ENCODE results near the gene CREB3L1. TPM values are rescaled to one million over a fixed set of nuclear protein-coding genes. Genes with fewer than 3 reads are reported as not detected.
"Not testable (repeated sequence)": the region's sequence is repeated elsewhere in the genome, so short reads cannot be mapped to it uniquely, and the experiment has no call there.

The CREB3L1 gene
- total and polyA plus RNA-seq, 10 donors = 0.28 to 8.9 (median 2.8) TPM

DNA sequence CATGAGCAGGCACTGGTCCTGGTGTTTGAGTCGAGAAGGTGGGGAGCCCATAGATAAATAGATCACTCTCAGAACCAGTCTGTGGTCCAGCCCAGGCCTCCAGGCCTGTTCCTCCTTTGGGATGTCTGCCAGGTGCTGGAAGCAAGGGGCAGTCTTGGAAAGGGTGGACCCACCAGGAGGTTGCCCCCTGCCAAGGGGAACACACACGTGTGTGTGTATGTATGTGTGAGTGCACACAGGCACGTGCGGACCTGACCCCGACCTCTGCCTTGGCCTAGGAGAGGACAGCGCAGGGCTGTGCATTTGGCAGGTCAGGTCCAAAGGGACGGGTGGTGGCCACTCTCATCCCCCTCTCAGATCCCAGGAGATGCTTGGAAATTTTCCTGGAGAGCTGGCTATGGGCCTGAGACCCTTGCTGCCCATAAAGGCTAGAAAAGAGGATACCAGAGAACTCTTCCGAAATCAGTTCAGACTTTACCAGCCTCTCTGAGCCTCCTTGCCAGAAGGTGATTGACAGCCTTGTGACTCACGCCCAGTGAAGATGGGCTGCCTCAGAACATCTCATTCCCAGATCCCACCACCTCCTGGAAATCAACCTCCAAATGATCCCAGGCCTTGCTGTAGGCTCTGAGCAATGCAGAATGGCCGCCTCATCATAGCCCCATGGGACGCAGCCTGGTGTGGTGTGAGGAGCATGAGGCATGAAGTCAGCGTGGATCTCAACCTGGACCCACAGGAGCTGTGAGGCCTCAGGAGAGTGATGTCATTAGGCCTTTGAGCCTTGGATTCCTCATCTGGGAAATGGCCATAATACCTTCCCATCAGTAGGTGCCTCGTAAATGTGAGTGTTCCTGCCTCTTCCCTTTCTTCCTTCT lies 24.0 kb upstream of the CREB3L1 start:
- 84 to 95% (median 87%) methylated on average over 7 to 13 of the region's 13 CpGs for WGBS, 5 donors
- no peak for DNase-seq

DNA sequence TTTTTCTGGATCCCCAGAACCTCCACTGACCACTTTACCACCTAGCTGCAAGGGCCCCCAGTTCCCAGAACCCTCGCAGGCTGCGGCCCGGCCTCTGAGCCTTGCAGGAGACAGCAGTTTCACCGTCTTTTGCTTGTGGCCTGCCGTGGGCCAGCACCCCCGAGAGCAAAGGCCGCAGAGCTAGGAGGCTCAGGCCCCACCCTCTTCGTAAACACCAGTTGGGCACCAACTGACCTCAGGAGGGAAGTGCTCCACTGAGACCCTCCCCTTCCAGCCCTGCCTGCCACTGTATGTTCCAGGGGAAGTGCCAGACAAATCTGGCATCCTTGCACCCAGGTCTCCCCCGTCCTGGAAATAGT lies 23.4 kb upstream of the CREB3L1 start:
- Histone ChIP-seq H3K4me3 (no peak overlapping the region), H3K9me3 (no peaks in the 10 kb centered on the region), H3K27me3 (replicated peaks in 1 of 7) (no peaks in the 10 kb centered on the region), H3K4me1 (no peaks in the 10 kb centered on the region), H3K36me3 (no peaks in the 10 kb centered on the region), H3K27ac (no peak overlapping the region)
- TF ChIP-seq POLR2A (IDR thresholded peaks at IDR 0.05) = no peak
- DNase-seq = no peak
- WGBS, 5 donors = 85 to 99% (median 90%) methylated on average over 9 of the region's 9 CpGs
- intact Hi-C loops (cut with DNase I; ENCODE audit: low total_unique reads) = no loop called here

More for the DNA sequence above, 24.0 kb upstream of the CREB3L1 start:
- intact Hi-C loops (cut with DNase I; ENCODE audit: low total_unique reads) = no loop called here
- Histone ChIP-seq H3K4me1 (no peaks in the 10 kb centered on the region), H3K4me3 (no peak overlapping the region), H3K36me3 (no peaks in the 10 kb centered on the region), H3K27me3 (replicated peaks in 1 of 7) (no peaks in the 10 kb centered on the region), H3K9me3 (no peaks in the 10 kb centered on the region), H3K27ac (no peak overlapping the region)
- TF ChIP-seq POLR2A (IDR thresholded peaks at IDR 0.05) = no peak
- TF ChIP-seq POLR2AphosphoS5 (IDR thresholded peaks at IDR 0.05) = no peak
- TF ChIP-seq, protein P1, sequence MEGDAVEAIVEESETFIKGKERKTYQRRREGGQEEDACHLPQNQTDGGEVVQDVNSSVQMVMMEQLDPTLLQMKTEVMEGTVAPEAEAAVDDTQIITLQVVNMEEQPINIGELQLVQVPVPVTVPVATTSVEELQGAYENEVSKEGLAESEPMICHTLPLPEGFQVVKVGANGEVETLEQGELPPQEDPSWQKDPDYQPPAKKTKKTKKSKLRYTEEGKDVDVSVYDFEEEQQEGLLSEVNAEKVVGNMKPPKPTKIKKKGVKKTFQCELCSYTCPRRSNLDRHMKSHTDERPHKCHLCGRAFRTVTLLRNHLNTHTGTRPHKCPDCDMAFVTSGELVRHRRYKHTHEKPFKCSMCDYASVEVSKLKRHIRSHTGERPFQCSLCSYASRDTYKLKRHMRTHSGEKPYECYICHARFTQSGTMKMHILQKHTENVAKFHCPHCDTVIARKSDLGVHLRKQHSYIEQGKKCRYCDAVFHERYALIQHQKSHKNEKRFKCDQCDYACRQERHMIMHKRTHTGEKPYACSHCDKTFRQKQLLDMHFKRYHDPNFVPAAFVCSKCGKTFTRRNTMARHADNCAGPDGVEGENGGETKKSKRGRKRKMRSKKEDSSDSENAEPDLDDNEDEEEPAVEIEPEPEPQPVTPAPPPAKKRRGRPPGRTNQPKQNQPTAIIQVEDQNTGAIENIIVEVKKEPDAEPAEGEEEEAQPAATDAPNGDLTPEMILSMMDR (IDR thresholded peaks at IDR 0.05 in 8 of 11, conservative IDR thresholded peaks at IDR 0.05 in 3 of 11) = no peak

DNA sequence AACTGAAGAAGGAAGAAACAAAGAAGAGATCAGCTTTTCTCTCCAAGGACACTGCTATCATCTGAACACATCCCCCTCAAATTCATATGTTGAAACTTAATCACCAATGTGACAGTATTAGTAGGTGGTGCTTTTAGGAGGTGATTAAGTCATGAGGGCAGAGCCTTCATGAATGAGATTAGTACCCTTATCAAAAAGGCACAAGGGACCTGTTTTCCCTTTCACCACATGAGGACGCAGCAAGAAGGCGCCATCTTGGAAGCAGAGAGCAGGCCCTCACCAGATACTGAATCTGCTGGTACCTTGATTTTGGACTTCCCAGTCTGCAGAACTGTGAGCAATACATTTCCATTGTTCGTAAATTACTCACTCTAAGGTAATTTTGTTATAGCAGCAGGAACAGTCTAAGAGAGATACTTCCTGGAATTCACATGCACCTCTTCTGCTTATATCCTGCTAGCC lies 20.9 kb upstream of the CREB3L1 start:
- intact Hi-C loops (cut with DNase I; ENCODE audit: low total_unique reads) = no loop called here
- no peak for DNase-seq
- TF ChIP-seq POLR2AphosphoS5 (IDR thresholded peaks at IDR 0.05) (no peak), POLR2A (IDR thresholded peaks at IDR 0.05) (no peak)
- TF ChIP-seq, protein P1 (IDR thresholded peaks at IDR 0.05 in 8 of 11, conservative IDR thresholded peaks at IDR 0.05 in 3 of 11) = no peak
- H3K27me3 ChIP-seq (replicated peaks in 1 of 7) = no peaks in the 10 kb centered on the region
- 88 to 99% (median 96%) methylated on average over 3 of the region's 3 CpGs for whole genome bisulfite sequencing, 5 donors
- H3K27ac ChIP-seq = no peak overlapping the region
- no peaks in the 10 kb centered on the region for H3K4me1 ChIP-seq
- no peak overlapping the region for H3K4me3 ChIP-seq
- H3K9me3 ChIP-seq = no peaks in the 10 kb centered on the region
- H3K36me3 ChIP-seq = no peaks in the 10 kb centered on the region

DNA sequence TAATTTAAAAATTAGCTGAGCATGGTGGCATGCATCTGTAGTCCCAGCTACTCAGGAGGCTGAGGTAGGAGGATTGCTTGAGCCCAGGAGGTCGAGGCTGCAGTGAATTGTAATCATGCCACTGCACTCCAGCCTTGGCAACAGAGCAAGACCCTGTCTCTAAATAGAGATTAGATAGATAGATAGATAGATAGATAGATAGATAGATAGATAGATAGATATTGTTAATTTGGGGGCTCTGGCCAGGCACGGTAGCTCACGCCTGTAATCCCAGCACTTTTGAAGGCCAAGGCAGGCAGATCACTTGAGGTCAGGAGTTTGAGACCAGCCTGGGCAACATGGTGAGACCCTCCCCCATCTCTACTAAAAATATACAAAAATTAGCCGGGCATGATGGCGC lies 18.1 kb upstream of the CREB3L1 start:
- H3K36me3 ChIP-seq; H3K27me3 ChIP-seq (replicated peaks in 1 of 7); H3K9me3 ChIP-seq; H3K27ac ChIP-seq; H3K4me3 ChIP-seq; intact Hi-C loops (cut with DNase I; ENCODE audit: low total_unique reads); DNase-seq; H3K4me1 ChIP-seq: not testable (repeated sequence)
- 80 to 93% (median 90%) methylated on average over 5 of the region's 5 CpGs for WGBS, 5 donors

DNA sequence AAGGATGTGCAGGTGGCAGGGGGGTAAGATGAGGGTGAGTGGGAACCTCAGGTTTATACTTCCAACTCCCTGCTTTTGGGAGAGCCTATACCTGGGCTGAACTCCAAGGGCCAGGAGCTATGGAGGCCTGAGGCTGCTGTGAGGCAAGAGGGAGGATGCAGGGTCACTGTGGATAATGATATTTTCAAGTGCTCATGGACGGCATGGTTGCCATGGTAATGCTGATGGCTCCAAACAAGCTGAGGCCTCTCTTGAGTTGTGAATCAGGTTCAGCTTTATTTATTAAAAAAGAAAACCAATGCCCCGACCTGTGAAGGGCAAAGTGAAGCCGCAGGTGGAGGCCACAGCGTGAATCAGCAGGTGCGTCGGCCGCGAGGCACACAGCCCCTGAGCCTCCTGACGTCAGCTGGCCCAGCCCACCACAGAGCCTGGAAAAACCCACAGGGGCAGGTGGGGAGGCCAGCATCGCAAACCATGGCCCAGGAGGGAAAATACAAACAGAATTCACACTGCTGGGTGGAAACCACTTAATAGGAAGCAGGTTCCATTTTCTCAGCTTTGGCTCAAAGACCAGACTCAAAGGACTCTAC lies 17.4 kb upstream of the CREB3L1 start:
- H3K27me3 ChIP-seq (replicated peaks in 1 of 7) = no peaks in the 10 kb centered on the region
- H3K4me3 ChIP-seq = no peak overlapping the region
- DNase-seq = no peak
- no peak for TF ChIP-seq POLR2A (IDR thresholded peaks at IDR 0.05)
- TF ChIP-seq POLR2AphosphoS5 (IDR thresholded peaks at IDR 0.05) = no peak
- TF ChIP-seq, protein P1 (IDR thresholded peaks at IDR 0.05 in 8 of 11, conservative IDR thresholded peaks at IDR 0.05 in 3 of 11) = no peak
- no peaks in the 10 kb centered on the region for H3K4me1 ChIP-seq
- no peaks in the 10 kb centered on the region for H3K9me3 ChIP-seq
- intact Hi-C loops (cut with DNase I; ENCODE audit: low total_unique reads) = no loop called here
- 80 to 85% (median 84%) methylated on average over 10 of the region's 10 CpGs for WGBS, 5 donors
- H3K36me3 ChIP-seq = no peaks in the 10 kb centered on the region
- H3K27ac ChIP-seq = no peak overlapping the region
